Hematopoietic multipotent progenitor cell treated with erythropoietin and hydrocortisone succinate and interleukin-3 and kit ligand, for 8 days (in vitro differentiated cells): ENCODE measurements around the gene LIN7A.

Source experiments
- DNase-seq: peaks from one replicate; pipeline ENCODE4 v3.0.0-alpha.2; 2015

LIN7A gene

GRCh38 chr12:80937391-80938238 lies at the start of gene LIN7A:
Gene LIN7A (minus strand): TSS chr12:80937934. CDS start chr12:80937722, 212 bp downstream.
- no peak for DNase-seq

DNA sequence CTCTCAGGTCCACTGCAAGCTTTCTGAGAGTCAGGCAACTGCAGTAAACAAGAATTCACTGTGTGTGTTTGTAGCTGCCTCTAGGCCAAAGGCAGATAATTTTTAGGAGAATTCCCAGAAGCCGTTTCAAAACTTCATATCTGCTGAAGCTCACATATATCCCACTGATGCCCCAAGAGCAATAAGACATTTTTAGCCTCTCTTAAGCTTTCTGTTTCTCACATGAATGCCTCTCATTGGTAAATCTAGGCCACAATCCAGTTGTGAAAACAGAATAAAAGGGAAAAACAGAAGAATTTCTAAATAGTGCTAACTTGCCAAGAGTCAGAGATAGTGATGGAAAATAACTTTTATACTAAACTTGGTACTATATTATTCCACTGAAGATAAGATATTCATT lies 48.5 kb upstream of the LIN7A start:
- no peak for DNase-seq

GRCh38 chr12:80979816-80980215 lies 42.1 kb upstream of the LIN7A start:
- no peak for DNase-seq

- no peak for DNase-seq
Observed at GRCh38 chr12:80979251-80979650, 41.5 kb upstream of the LIN7A start.

- no peak for DNase-seq
Observed at GRCh38 chr12:80977346-80977745, 39.6 kb upstream of the LIN7A start.

- DNase-seq: no peak
Observed at GRCh38 chr12:80968326-80968725, 30.6 kb upstream of the LIN7A start.

DNA sequence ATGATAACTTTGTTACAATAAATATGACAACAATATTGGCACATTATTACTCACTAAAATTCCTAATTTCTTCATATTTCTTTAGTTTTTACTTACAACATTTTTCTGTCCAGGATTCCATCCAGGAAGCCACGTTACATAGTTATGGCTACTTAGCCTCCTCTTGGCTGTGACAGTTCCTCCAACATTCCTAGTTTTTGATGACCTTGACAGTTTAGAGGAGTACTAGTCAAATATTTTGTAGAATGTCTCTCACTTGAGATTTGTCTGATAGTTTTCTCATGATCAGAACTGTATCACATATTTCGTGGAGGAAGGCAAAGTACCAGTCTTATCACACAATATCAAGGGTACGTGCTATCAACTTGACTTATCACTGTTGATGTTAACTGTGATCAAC lies 29.8 kb upstream of the LIN7A start:
- no peak for DNase-seq

DNA sequence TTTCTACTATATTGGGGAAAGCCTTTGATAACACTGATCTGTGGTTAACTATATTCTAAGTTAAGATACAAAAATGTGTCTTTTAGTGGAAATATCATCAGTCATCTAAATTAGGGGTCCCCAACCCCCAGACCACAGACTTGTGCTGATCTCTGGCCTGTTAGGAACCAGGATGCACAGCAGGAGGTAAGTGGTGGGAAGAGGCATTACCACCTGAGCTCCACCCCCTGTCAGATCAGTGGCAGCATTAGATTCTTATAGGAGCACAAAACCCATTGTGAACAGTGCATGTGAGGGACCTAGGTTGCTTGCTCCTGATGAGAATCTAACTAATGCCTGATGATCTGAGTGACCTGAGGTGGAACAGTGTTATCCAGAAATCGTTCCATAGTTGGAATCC lies 28.3 kb upstream of the LIN7A start:
- no peak for DNase-seq

DNA sequence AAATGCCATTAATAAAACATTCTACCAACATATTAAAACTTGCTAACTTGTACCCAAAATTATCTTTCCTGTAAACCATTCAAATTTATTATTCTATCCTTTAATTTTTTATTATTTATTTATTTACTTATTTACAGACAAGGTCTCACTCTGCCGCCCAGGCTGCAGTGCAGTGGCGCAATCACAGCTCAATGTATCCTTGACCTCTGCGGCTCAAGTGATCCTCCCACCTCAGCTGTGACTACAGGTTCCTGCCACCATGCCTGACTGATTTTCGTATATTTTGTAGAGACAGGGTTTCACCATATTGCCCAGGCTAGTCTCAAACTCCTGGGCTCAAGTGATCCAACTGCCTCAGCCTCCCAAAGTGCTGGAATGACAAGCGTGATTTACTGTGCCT lies 20.4 kb upstream of the LIN7A start:
- no peak for DNase-seq

DNA sequence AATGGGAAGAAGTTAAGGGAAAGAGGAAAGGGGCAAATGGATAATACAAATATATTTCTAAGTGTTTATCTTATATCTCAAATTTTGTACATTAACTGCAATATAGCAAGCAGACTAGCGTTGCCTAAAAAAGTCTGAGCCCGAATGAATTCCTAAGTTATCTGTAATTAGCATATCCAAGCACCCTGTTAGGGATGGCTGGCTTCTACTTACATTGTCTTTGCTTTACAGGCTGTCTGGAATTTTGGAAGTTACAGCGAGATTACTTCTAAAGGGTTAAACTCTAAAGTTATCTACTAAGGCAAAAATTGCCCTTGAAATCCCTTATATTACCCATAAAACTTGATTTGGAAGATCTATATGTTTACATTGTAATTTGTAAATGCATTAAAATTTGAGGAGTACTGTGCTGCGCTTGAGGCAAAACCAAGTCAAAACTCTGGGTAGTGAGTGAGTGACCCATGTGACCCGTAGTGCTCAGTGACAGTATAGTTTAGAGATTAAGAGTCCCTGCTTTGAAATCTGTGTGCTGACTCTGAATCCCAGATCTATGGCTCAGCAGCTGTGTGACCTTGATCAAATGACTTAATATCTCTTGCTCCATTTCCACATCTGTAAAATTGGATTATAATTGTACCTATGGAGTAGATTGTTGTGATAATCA lies 17.3 kb upstream of the LIN7A start:
- DNase-seq: no peak

DNA sequence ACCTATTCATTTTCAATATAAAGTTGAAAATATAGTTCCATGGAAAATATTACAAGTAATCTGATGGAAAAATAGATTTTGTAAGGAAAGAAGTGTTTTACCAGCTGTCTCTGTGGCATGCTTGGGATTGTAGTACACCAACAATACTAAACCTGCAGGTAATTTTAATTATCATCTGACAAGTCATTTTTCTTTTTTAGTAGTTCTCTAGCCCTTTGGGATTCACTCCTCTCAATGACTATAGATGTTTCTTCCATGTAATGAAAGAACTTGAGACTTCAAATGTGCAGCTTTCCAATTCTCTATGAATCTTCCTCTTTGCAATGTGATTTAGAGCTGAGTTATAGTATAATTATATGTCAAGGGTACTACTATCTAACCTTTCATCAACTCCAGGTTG lies 14.7 kb upstream of the LIN7A start:
- no peak for DNase-seq

DNA sequence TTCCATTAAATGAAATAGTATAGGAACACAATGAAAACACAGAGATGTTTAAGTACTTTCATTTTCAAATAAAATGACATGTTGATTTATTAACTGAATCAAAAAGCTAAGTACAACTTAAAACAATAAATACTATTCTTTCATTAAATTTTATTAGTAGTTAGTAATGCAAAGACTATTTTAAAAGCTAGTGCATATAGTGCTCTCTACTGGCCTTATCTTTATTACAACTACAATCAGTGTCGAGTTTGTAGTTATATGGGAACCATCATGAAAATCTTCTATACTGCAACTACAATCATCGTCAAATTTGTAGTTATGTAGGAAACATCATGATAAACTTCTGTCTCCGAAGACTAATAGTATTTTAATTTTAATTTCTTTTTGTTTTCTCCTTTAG lies 8.9 kb upstream of the LIN7A start:
- no peak for DNase-seq

DNA sequence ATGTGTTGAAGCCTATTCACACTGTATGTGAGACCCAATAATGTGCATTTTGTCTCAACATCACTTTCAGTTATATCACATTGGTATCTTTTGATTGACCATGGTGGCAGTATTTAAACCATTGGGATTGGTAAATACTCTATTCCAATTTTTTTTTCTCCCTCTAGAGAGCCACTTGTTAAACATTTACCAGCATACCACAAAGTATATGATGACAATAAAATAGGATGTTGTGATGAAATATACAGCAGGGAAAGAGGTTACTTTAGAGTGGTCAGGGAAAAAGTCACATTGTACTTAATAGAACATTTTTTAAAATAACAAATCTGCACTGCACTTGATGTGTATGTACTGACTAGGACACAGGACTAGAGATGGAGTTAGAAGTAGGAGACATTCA lies 5.6 kb upstream of the LIN7A start:
- DNase-seq: no peak

DNA sequence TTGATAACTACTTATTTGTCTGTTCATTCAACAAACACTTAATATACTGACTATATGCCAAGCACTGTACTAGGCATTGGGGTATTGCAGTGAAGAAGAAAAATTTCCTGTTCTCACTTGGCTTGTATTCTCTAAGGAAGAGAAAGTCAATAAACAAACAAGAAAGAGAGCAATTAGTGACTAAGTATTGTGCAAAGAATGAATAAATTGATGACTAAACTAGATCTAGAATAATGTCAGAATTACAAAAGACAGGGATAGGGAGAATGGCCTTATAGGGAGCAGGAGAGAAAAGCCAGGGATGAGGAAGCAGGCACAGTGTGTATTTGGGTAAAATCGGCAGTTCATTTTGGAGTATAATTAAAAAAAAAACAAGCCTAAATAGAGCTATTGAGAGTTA lies 4.2 kb upstream of the LIN7A start:
- DNase-seq: no peak

GRCh38 chr12:80939231-80939950 lies 1.7 kb upstream of the LIN7A start:
- peak; percentile 13 for DNase-seq

- DNase-seq: no peak
Observed at GRCh38 chr12:80938397-80938796, 663 bp upstream of the LIN7A start.

- DNase-seq: no peak
Observed at GRCh38 chr12:80936642-80937390, 918 bp downstream of the LIN7A start.

- DNase-seq: no peak
Observed at GRCh38 chr12:80936353-80936641, 1.4 kb downstream of the LIN7A start.

- DNase-seq: no peak
Observed at GRCh38 chr12:80935111-80935510, 2.6 kb downstream of the LIN7A start.

GRCh38 chr12:80925983-80926382 lies 11.8 kb downstream of the LIN7A start:
- DNase-seq: no peak

DNA sequence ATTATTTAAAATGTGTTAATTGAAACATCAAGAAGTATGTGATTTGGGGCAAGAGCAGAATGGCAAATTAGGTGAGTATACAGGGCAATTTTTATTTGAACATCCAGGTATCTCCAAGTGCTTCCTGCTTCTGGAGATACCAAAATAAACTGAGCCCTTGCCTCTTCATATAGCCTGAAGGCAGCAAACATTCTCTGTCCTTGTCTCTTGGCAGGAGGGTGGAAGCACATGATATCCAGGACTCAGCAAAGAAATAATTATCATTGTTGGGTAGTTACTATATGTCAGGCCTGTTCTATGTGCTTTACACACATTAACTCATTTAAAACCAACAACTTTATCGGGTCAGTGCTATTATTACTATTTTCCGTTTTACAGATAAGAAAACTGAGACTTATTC lies 12.5 kb downstream of the LIN7A start:
- no peak for DNase-seq

GRCh38 chr12:80924437-80924836 lies 13.3 kb downstream of the LIN7A start:
- DNase-seq: no peak

GRCh38 chr12:80920006-80920405 lies 17.7 kb downstream of the LIN7A start:
- no peak for DNase-seq
